Measurements from ENCODE around the gene UBE2B.

GRCh38 chr5:134327327-134327726 is 44.0 kb upstream of the UBE2B start:
- no peak for TF ChIP-seq CTCF (IDR thresholded peaks at IDR 0.05 in 2 of 3, conservative IDR thresholded peaks at IDR 0.05 in 1 of 3; ENCODE audit: borderline replicate concordance in 1 of 3, insufficient read depth in 1 of 3, low read depth in 2 of 3, low read length in 2 of 3)
- TF ChIP-seq SP1 (IDR thresholded peaks at IDR 0.05; ENCODE audit: low read depth): no peak
- no peak for TF ChIP-seq POLR2A (IDR thresholded peaks at IDR 0.05; ENCODE audit: borderline replicate concordance, extremely low read depth, insufficient read depth, insufficient read length)
- no peak for TF ChIP-seq RAD21 (IDR thresholded peaks at IDR 0.05; ENCODE audit: low read depth)
- no peak for TF ChIP-seq REST (IDR thresholded peaks at IDR 0.05; ENCODE audit: low read depth)
- TF ChIP-seq EZH2 (IDR thresholded peaks at IDR 0.05): no peak
